H1 (cell line): ENCODE results near the gene RNF157. TPM values are rescaled to one million over a fixed set of nuclear protein-coding genes. Genes with fewer than 3 reads are reported as not detected.

Experiments
- EGR1 ChIP-seq: IDR thresholded peaks from 2 replicates; pipeline ENCODE4 v1.6.1; 2011; ENCODE audit warnings: low read depth, low read length, borderline replicate concordance
- RBBP5 ChIP-seq: IDR thresholded peaks from 2 replicates; pipeline ENCODE4 v1.7.1; 2012; ENCODE audit warnings: low read depth, mild to moderate bottlenecking, inconsistent platforms, low read length, moderate library complexity, borderline replicate concordance
- SIN3A ChIP-seq, 2 experiments: IDR thresholded peaks in 1 of 2; conservative IDR thresholded peaks in 1 of 2; 2 replicates each; pipeline ENCODE4 v1.6.1; 2011 to 2012; ENCODE audit warnings: low read length in 2 of 2, improper control_type of control experiment in 1 of 2, low read depth in 1 of 2, mild to moderate bottlenecking in 1 of 2
- SP4 ChIP-seq: IDR thresholded peaks from 2 replicates; pipeline ENCODE4 v1.6.1; 2012; ENCODE audit warnings: low read length, inconsistent platforms
- TBP ChIP-seq: IDR thresholded peaks from 2 replicates; pipeline ENCODE4 v1.6.1; 2011; ENCODE audit warnings: low read depth, low read length, improper control_type of control experiment
- TEAD4 ChIP-seq: IDR thresholded peaks from 2 replicates; pipeline ENCODE4 v1.6.1; 2012; ENCODE audit warnings: low read depth, low read length, inconsistent platforms, mixed read lengths
- polyA plus RNA-seq, 7 experiments: library from polyadenylated mRNA; depleted of rRNA in 3 of 7; stranded (reverse) in 5 of 7; unstranded in 2 of 7; fragments of >200 nt in 5 of 7; fragments of 200-250 nt in 2 of 7; gene quantifications; 1 replicate in 5 of 7; 2 replicates in 1 of 7; 4 replicates in 1 of 7; pipeline versions ENCODE4 v1.2.1 to v1.2.3, GENCODE V29; 2011 to 2013; ENCODE audit warnings: missing spikeins in 2 of 7, mixed read lengths in 2 of 7
- total RNA-seq: library from RNA; stranded (reverse); fragmentation: NEBNext Ultra II Directional; extraction: Animal tissue kit (Norgen Biotek cat#: 25700); gene quantifications from 2 replicates; pipeline ENCODE4 v1.2.1, GENCODE V29; 2021

Gene RNF157
- total and polyA plus RNA-seq, 2 of the 8 experiments (the other 6 are each of a cell fraction or from before 2014, with no cell fraction given) = 13.4 to 16.7 TPM

DNA sequence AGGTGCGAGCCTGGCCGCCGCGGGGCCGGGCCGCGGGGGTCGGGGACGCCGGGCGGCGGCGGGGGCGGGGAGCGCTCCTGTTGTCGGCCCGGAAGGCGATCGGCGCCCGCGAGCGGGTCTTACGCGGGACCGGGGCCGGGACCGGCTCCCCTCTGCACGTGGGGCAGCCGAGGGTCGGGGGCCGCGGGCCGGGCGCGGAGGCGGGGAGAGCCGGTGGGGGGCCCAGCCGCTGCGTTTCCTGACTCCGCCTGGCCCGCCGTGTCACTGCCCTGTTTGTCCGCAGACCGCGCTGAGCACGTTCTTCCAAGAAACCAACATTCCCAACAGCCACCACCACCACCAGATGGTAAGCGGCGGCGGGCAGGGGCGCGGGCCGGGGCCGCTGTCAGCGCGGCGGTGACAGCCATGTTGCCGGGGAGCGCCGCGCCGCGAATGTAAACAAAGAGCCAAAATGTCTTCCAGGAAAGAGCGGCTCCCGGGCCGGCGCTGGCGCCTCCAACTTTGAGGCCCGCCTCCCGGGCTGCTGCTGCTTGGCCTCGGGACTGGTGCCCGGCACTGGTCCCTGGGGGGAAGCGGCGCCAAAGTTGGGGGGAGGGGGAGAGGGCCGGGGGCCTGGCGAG is 25.4 kb upstream of the RNF157 start (continued):
- TF ChIP-seq TBP (no peak), SIN3A (conservative IDR thresholded peaks at IDR 0.05 in 1 of 2, IDR thresholded peaks at IDR 0.05 in 1 of 2; ENCODE audit: low read depth in 1 of 2, low read length in 2 of 2) (peak in 1 of 2 experiments; percentile 98; a peak in 3 of 4 replicates), RBBP5 (0 out of 2 replicates have a peak, but pooled peaks have one; percentile 27), TEAD4 (0 out of 2 replicates have a peak, but pooled peaks have one; percentile 9), EGR1 (no peak), SP4 (no peak)
- TF ChIP-seq, all 59 proteins: peak for 9
